Loucy (cell line): ENCODE data around the gene FBLN2.

Experiments
- H2AFZ ChIP-seq: fragments of 200-600 bp; sonication (generic); 2 replicates; pipeline ENCODE4 v1.6.0; 2016; ENCODE audit warnings: antibody characterized with exemption, mild to moderate bottlenecking, low read length, moderate library complexity
- H3F3A ChIP-seq: fragments of 200-600 bp; 2 replicates; pipeline ENCODE4 v1.6.0; 2016; ENCODE audit warnings: antibody characterized with exemption, low read depth, mild to moderate bottlenecking
- H3K27me3 ChIP-seq: fragments of 200-600 bp; sonication (generic); 2 replicates; pipeline ENCODE4 v1.6.1; 2014; ENCODE audit warnings: low read length, mild to moderate bottlenecking; ENCODE audit not compliant: insufficient read depth, poor library complexity, severe bottlenecking
- H3K36me3 ChIP-seq: fragments of 200-600 bp; sonication (generic); 2 replicates; pipeline ENCODE4 v1.6.1; 2016; ENCODE audit warnings: low read length; ENCODE audit not compliant: insufficient read depth
- H3K4me1 ChIP-seq: fragments of 200-600 bp; sonication (generic); 2 replicates; pipeline ENCODE4 v1.5.1; 2014; ENCODE audit warnings: low read length, mild to moderate bottlenecking; ENCODE audit not compliant: insufficient read depth, poor library complexity, severe bottlenecking
- H3K4me2 ChIP-seq: fragments of 200-600 bp; sonication (generic); 2 replicates; pipeline ENCODE4 v1.6.0; 2014; ENCODE audit warnings: antibody characterized with exemption, low read length, low read depth, mild to moderate bottlenecking; ENCODE audit not compliant: poor library complexity, severe bottlenecking
- H3K4me3 ChIP-seq: fragments of 200-600 bp; sonication (generic); 2 replicates; pipeline ENCODE4 v1.5.1; 2014; ENCODE audit warnings: low read length, mild to moderate bottlenecking, mixed read lengths; ENCODE audit not compliant: poor library complexity, severe bottlenecking
- H3K79me2 ChIP-seq: fragments of 200-600 bp; sonication (generic); 2 replicates; pipeline ENCODE4 v1.6.1; 2014; ENCODE audit warnings: low read length; ENCODE audit not compliant: insufficient read depth
- H3K9ac ChIP-seq: fragments of 200-600 bp; sonication (generic); 2 replicates; pipeline ENCODE4 v1.6.0; 2014; ENCODE audit warnings: mild to moderate bottlenecking, low read depth, low read length, moderate library complexity; ENCODE audit not compliant: poor library complexity, severe bottlenecking
- H3K9me2 ChIP-seq: fragments of 200-600 bp; sonication (generic); replicated peaks from 2 replicates; pipeline ENCODE4 v1.6.1; 2016; ENCODE audit warnings: low read depth, low read length, mixed read lengths
- H3K9me3 ChIP-seq: fragments of 200-600 bp; sonication (generic); 2 replicates; pipeline ENCODE4 v1.6.1; 2014; ENCODE audit warnings: mild to moderate bottlenecking, antibody characterized with exemption, low read length, low read depth; ENCODE audit not compliant: insufficient read depth
- H4K20me1 ChIP-seq: fragments of 200-600 bp; sonication (generic); 2 replicates; pipeline ENCODE4 v1.6.0; 2014; ENCODE audit warnings: antibody characterized with exemption, low read length, mild to moderate bottlenecking; ENCODE audit not compliant: insufficient read depth, poor library complexity, severe bottlenecking
- CTCF ChIP-seq: fragments of 200-600 bp; sonication (generic); conservative IDR thresholded peaks from 2 replicates; pipeline ENCODE4 v1.5.1; 2014; ENCODE audit warnings: mild to moderate bottlenecking, antibody characterized with exemption, low read length
- EZH2phosphoT487 ChIP-seq: fragments of 200-600 bp; IDR thresholded peaks from 2 replicates; pipeline ENCODE4 v1.6.1; 2018; ENCODE audit warnings: antibody characterized with exemption, mild to moderate bottlenecking, moderate library complexity, borderline replicate concordance

FBLN2 gene

GRCh38 chr3:13501056-13501455 is 47.9 kb upstream of the FBLN2 start:
- H3K4me3 ChIP-seq, result no peak overlapping the region
- H3K9me3 ChIP-seq, result no peaks in the 10 kb centered on the region
- no peak overlapping the region for H2AFZ ChIP-seq
- no peak overlapping the region for H3K9ac ChIP-seq
- H3K27me3 ChIP-seq, result no peaks in the 10 kb centered on the region
- H3F3A ChIP-seq, result no peaks in the 10 kb centered on the region
- no peaks in the 10 kb centered on the region for H3K9me2 ChIP-seq
- TF ChIP-seq CTCF (no peak), EZH2phosphoT487 (no peak)
- H3K4me1 ChIP-seq, result peaks cover 4% of the 10 kb centered on the region
- H4K20me1 ChIP-seq, result no peaks in the 10 kb centered on the region
- no peaks in the 10 kb centered on the region for H3K79me2 ChIP-seq
- no peak overlapping the region for H3K4me2 ChIP-seq
- H3K36me3 ChIP-seq, result no peaks in the 10 kb centered on the region

GRCh38 chr3:13501521-13501920 is 47.4 kb upstream of the FBLN2 start:
- no peaks in the 10 kb centered on the region for H4K20me1 ChIP-seq
- H3F3A ChIP-seq, result no peaks in the 10 kb centered on the region
- no peak overlapping the region for H2AFZ ChIP-seq
- H3K36me3 ChIP-seq, result no peaks in the 10 kb centered on the region
- no peak for TF ChIP-seq CTCF
- TF ChIP-seq EZH2phosphoT487, result no peak
- peaks cover 2% of the 10 kb centered on the region for H3K4me1 ChIP-seq
- H3K9me3 ChIP-seq, result no peaks in the 10 kb centered on the region
- H3K79me2 ChIP-seq, result no peaks in the 10 kb centered on the region
- no peaks in the 10 kb centered on the region for H3K27me3 ChIP-seq
- H3K4me2 ChIP-seq, result no peak overlapping the region
- H3K9me2 ChIP-seq, result no peaks in the 10 kb centered on the region
- H3K4me3 ChIP-seq, result no peak overlapping the region
- H3K9ac ChIP-seq, result no peak overlapping the region

- Histone ChIP-seq H3K9ac (no peak overlapping the region), H4K20me1 (no peaks in the 10 kb centered on the region)
Measured at GRCh38 chr3:13501958-13502790, 46.8 kb upstream of the FBLN2 start.

More at GRCh38 chr3:13501958-13502790, 46.8 kb upstream of the FBLN2 start:
- TF ChIP-seq CTCF (no peak), EZH2phosphoT487 (no peak)
- H3K36me3 ChIP-seq, result no peaks in the 10 kb centered on the region
- H3K9me3 ChIP-seq, result no peaks in the 10 kb centered on the region
- H2AFZ ChIP-seq, result no peak overlapping the region
- H3F3A ChIP-seq, result no peaks in the 10 kb centered on the region
- no peaks in the 10 kb centered on the region for H3K9me2 ChIP-seq
- H3K4me3 ChIP-seq, result no peak overlapping the region
- H3K4me2 ChIP-seq, result no peak overlapping the region
- no peaks in the 10 kb centered on the region for H3K27me3 ChIP-seq
- no peaks in the 10 kb centered on the region for H3K79me2 ChIP-seq
- H3K4me1 ChIP-seq, result no peaks in the 10 kb centered on the region
